NCI-H128 (cell line): ENCODE measurements around the gene TMEM79.

Experiments
- DNase-seq: peaks from one replicate; lab custom pipeline; 2025; ENCODE audit not compliant: unreplicated experiment; lab: John Stamatoyannopoulos, UW

The TMEM79 gene

DNA sequence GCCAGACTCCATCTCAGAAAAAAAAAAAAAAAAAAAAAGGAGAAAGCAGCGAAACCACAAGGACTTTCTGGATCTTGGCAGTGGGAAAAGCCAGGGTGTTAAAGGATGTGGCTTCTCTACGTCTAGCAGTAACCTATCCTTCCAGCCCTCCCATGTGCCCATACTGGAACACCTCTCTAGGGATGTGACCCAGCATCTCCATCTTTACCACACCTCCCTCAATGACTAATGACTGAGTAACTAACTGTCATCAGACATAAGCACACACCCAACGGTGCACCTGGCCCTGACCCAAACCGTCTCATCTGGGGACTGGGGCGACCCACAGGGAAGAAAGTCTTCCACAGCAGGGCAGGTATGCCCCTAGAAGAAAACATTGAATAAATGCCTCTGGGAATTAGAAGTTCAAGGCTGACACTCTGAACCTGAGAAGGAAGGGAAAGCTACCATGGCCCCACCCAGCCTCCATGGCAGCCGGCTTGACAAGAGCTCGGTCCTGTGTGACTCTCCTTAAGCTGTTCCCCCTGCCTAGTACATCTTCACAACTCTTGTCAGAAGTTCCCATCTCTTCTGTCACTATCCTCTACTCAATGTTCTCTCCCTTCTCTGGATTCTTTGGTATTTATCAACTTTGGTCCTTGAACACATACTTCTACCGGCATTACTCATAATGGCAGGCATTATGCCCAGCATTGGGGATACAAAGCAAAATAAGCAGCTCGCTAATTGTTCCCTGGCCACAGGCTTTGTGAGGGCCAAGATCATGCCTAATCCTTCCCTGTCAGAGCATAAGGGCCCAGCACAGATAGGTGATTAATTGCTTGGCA is 21.5 kb upstream of the TMEM79 start:
- DNase-seq: no peak

- DNase-seq: no peak
Observed at GRCh38 chr1:156263288-156263655, 20.9 kb upstream of the TMEM79 start.

- no peak for DNase-seq
Observed at GRCh38 chr1:156266051-156266450, 18.1 kb upstream of the TMEM79 start.

GRCh38 chr1:156268336-156268735 is 15.8 kb upstream of the TMEM79 start:
- no peak for DNase-seq

DNA sequence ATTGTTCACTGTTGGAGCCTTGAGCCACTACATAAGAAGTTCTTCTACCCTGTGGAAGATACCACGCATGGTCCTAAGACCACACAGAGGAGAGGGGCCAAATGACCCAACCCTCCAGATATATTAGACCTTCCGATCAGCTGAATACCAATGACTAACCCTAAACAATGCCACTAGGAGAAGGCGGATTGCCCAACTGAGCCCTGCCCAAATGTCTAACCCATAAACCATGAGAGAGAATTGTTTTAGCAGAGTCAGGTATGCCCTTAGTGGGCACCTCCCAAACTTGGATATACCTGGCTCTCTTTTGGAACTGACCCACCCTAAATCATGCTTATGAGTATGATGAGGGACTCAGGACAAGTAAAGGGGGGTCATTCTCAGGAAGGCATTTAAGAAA is 13.8 kb upstream of the TMEM79 start:
- no peak for DNase-seq

- no peak for DNase-seq
Observed at GRCh38 chr1:156276532-156276931, 7.6 kb upstream of the TMEM79 start.

GRCh38 chr1:156276966-156277381 is 7.2 kb upstream of the TMEM79 start:
- DNase-seq: no peak

- no peak for DNase-seq
Observed at GRCh38 chr1:156279837-156280236, 4.3 kb upstream of the TMEM79 start.

DNA sequence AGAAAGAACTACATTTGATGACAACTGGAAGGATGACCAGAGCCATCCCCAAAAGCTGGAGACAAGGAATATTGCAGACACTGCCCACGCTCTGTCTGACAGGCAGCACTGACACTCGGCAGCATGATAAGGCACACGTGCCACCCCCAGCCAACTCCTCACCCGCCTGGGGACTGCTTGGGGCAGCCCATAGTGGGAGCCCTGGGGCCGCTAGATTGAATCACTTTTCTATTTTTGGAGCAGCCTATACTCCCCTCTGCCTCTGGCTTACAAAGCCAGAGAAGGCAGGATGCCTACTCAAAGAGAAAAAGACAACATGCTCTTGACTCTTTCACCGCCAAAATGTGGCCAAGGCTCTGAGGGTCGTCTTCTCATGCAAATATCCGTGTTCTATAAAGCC is 2.8 kb upstream of the TMEM79 start:
- DNase-seq: no peak

DNA sequence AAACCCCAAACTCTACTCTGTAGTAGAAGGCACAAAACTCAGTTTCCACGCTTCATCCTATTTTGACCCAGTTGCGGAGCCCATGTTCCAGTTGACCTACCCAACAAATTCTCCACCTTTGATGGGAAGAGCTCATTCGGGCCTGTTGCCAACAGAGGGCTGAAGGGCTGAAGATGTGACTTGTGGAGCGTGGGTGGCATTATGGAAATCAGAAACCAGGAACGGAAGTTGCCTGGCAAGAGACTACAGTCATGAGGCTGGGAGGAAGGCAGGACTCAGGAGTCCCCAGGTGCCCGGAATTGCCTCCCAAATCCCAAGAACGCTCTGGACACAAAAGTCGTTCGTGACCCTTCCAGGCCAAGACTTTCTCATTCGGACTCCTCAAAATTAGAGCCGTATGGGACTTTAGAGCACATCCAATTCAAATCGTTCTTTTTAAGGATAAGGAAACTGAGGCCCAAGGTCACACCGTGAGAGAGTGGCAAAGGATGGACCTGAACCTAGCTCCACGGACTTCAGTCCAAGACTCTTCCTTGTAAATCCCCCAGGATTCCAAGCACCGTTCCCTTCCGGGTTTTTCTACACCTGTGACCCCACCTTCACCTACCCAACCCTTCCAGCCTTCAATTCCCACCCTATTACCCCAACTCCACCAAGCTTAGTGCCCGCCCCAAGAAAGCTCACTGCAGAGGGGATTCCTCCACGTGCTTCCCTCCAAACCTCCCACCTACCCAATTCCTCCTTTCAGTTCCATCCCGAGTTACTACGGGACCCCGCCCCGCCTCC is 2.2 kb upstream of the TMEM79 start:
- no peak for DNase-seq

DNA sequence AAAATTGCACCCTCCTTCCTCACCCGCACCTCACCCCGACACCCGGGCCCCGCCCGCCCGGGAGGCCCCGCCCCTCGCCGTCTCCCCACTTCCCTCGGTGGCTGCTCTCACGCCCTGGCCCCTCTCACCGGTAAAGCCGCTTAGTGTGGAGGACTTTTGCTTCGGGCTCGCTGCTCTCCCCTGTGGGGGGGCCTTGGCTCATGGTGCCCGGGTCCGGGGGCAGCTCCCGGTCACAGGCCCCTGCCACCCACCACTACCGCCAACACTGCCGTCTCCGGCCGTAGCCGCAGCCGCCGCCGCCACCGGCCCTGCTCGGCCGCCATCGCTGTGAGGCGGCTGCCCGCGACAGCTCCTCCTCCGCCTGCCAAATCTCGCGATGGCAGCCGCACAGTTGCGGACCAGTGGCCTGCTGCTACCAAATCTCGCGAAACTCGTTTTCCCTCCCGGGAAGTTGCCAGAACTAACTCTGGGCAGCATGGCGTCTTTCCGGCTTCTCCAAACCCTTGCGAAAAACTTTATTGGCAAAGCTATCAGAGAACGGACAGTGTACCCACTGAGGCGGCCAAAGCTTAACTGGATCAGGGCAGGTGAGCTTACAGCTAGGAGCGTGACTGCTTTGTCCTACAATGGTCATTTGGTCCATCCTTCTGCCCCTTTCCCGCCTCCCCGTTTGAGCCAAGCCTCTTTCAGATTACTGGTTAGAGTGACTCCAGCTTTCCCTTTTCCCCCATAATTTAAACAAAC is 1.5 kb upstream of the TMEM79 start, which contains the start of gene SMG5:
SMG5 (minus strand) TSS at position 347 of the 744 bp plus-strand sequence; CDS start at position 202, 145 bp downstream.
- peak; percentile 99 for DNase-seq

- DNase-seq: no peak
Observed at GRCh38 chr1:156283521-156283920, 604 bp upstream of the TMEM79 start.

GRCh38 chr1:156284757-156285156 is 632 bp downstream of the TMEM79 start:
- DNase-seq: no peak

- DNase-seq: no peak
Observed at GRCh38 chr1:156285437-156285836, 1.3 kb downstream of the TMEM79 start.

- DNase-seq: no peak
Observed at GRCh38 chr1:156286061-156286460, 1.9 kb downstream of the TMEM79 start.

GRCh38 chr1:156289857-156290256 is 5.7 kb downstream of the TMEM79 start:
- DNase-seq: no peak

DNA sequence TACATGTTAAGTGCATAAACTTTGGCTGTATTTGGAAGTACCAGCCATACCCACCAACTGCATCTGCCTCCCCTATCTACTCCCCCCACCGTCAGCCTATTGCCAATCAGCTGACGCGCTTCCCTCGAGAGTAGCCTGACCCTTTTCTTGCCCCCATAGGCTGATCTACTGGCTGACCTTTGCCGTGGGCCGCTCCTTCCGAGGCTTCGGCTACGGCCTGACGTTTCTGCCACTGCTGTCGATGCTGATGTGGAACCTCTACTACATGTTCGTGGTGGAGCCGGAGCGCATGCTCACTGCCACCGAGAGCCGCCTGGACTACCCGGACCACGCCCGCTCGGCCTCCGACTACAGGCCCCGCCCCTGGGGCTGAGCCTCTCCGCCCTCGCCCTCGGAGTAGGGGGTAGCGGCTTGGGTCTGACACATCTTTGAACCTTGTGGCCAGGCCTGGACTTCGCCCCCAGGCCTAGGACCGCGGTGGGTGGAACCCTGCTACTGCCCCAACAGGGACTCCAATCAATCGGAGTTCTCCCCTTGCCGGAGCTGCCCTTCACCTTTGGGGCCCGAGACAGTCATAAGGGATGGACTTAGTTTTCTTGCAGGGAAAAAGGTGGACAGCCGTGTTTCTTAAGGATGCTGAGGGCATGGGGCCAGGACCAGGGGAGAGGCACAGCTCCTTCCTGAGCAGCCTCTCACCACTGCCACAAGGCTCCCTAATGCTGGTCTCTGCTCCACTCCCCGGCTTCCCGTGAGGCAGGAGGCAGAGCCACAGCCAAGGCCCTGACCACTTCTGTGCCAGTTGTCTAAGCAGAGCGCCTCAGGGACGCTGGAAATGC is 7.3 kb downstream of the TMEM79 start:
- DNase-seq: no peak

DNA sequence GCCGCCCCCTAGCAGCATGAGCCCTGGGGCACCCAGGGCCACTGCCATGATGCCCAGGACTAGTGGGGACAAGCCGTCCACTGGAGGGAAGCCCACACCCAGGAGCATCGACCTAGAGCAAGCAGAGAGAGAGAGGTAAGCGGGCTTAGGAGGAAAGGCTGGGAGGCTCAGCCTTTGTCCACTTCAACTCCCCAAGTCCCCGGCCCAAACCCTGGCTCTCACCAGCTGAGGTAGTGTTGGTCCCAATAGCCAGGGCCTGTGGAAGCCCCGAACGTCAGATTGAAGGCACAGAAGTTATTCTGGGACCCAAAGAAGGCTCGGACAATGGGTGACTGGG is 8.9 kb downstream of the TMEM79 start:
- no peak for DNase-seq

DNA sequence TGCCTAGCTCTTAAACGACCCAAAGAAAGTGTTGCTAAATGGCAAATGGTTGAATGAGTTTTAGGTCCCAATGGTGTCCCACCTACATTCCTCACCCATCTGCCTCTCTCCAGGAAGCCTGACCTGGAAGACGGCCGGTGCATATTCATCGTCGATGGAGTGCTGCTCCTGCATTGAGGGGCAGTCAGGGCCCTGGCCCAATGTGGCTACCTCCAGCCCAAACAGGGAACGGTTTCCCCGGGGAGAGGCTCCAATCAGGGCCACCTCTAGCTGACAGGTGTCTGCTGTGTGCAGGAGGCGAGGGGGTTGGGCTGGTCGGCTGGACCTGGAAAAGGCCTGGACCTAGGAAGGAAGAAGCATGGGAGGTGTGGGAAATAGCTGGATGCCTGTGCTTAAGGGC is 9.8 kb downstream of the TMEM79 start:
- DNase-seq: no peak

DNA sequence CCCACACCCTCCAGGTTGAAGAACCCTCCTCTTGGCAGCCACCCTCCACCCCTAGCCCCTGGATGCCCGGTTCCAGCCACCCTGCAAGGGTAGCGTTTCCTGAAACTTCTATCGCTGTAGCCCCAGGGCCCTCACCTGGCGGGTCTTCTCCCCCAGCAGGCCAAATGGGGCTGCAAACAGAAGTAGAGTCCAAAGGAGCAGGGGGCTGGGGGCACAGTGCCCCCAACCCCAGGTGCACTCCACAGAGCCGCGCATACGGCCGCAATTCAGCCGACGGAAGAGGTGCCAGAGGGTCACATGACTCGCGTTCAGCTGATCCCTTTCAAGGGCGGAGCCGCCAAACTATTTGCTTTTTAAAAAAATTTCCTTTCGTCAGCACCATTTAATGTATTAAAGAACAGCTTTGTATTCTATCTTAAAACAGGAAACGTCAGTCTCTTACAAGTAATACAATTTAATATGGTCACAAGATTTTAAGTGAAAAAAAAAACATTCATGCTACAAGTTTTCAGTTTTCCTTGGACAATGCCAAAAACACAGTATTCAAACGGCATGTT is 11.3 kb downstream of the TMEM79 start, which contains the start of gene GLMP:
GLMP (minus strand) TSS at position 289 of the 557 bp plus-strand sequence; CDS start at position 255, 34 bp downstream.
- no peak for DNase-seq
